Choroid plexus epithelial cell (primary cell): ENCODE measurements around the gene PDE9A.
"Not testable (repeated sequence)": the region's sequence is repeated elsewhere in the genome, so short reads cannot be mapped to it uniquely, and the experiment has no call there.

Experiments used
- DNase-seq: peaks from one replicate; pipeline ENCODE4 v3.0.0-alpha.2; 2010; ENCODE audit warnings: low read depth
- H3K4me3 ChIP-seq: 2 replicates; pipeline ENCODE4 v1.5.1; 2011; ENCODE audit warnings: low read depth, mild to moderate bottlenecking, control low read depth, low read length, moderate library complexity
- TF ChIP-seq, protein P1 (sequence below): conservative IDR thresholded peaks from 2 replicates; pipeline ENCODE4 v1.5.1; 2011; ENCODE audit warnings: low read depth, mild to moderate bottlenecking, control low read depth, inconsistent platforms, low read length, moderate library complexity

The PDE9A gene

DNA sequence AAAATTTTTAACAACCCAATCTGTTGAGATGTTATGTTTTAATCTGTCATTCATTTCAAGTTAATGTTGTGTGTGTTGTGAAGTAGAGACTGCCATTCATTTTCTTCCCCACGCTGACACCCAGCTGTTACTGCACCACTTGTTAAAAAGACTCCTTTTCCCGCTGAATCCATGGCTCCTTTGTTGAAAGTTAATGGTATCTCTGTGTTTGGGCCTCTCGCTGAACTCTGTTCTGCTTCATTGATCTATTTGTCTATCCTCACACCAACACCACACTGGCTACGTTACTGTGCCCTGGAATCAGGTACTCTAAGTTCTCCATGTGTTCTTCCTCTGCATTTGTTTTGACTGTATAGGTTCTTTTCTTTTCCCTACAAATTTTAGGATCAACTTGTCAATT, 58.2 kb downstream of the PDE9A start:
- TF ChIP-seq, protein P1, sequence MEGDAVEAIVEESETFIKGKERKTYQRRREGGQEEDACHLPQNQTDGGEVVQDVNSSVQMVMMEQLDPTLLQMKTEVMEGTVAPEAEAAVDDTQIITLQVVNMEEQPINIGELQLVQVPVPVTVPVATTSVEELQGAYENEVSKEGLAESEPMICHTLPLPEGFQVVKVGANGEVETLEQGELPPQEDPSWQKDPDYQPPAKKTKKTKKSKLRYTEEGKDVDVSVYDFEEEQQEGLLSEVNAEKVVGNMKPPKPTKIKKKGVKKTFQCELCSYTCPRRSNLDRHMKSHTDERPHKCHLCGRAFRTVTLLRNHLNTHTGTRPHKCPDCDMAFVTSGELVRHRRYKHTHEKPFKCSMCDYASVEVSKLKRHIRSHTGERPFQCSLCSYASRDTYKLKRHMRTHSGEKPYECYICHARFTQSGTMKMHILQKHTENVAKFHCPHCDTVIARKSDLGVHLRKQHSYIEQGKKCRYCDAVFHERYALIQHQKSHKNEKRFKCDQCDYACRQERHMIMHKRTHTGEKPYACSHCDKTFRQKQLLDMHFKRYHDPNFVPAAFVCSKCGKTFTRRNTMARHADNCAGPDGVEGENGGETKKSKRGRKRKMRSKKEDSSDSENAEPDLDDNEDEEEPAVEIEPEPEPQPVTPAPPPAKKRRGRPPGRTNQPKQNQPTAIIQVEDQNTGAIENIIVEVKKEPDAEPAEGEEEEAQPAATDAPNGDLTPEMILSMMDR, result no peak
- DNase-seq, result no peak

DNA sequence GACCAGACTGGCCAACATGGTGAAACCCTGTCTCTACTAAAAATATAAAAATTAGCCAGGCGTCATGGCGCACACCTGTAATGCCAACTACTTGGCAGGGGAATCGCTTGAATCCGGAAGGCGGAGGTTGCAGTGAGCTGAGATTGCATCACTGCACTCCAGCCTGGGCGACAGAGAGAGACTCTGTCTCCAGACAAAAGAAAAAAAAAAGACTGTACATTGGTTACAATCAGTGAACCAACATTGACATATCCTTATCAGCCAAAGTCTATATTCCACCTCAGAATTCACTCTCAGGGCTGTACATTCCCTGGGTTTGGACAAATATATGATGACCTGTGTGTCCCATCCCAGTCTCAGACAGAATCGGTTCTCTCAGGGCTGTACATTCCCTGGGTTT, 62.0 kb downstream of the PDE9A start:
- DNase-seq, H3K4me3 ChIP-seq: not testable (repeated sequence)

More for the DNA sequence above, 58.2 kb downstream of the PDE9A start:
- H3K4me3 ChIP-seq, result no peak overlapping the region

DNA sequence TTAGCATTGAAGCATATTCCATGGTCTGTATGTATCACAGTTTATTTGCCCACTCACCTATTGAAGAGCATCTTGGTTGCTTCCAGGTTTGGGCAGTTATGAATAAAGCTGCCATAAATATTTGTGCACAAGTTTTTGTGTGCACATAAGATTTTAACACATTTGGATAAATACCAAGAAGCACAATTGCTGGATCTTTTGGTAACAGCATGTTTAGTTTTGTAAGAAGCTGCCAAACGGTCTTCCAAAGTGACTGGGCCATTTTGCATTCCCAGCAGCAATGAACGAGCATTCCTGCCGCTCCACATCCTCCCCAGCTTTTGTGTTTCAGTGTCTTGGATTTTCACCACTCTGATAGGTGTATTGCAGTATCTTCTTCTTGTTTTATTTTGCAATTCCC, 62.7 kb downstream of the PDE9A start:
- TF ChIP-seq, protein P1, result no peak
- H3K4me3 ChIP-seq, result no peak overlapping the region
- no peak for DNase-seq

DNA sequence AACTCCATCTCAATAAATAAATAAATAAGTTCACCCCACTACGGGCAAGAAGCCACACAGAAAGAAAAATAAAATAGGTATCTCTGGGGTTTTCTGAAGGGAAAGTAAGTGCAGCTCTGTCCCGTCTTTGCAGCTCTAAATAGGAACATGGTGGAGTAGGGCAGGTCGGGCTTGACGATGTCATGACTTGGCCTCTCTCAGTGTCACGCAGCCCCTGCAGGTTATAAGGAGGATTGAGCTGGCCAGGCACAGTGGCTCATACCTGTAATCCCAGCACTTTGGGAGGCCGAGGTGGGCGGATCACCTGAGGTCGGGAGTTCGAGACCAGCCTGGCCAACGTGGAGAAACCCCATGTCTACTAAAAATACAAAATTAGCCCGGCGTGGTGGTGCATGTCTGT, 67.1 kb downstream of the PDE9A start:
- not testable (repeated sequence) for H3K4me3 ChIP-seq, DNase-seq

DNA sequence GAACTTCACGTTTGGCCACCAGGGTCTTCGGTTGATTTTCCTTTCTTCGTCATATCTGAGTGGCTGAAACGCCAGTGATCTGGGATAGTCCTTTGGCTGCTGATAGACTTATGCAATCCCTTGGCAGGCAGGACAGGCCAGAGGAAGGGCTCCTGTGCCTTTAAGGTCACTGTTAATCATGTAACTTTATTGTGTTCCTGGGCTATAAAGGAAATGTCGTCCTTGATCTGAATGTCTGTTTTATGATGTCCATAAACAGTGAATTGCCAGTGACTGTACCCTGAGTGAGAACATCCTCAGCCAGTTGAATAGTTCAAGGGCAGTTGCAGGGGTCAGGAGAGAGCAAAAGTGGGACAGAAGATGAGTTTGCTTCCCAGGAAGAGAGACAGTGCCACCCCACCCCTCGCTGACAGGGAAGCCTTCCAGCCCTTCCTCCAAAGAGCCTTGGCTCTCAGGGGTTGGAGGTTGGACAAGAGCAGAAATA, 68.0 kb downstream of the PDE9A start:
- no peak for DNase-seq
- TF ChIP-seq, protein P1, result no peak

DNA sequence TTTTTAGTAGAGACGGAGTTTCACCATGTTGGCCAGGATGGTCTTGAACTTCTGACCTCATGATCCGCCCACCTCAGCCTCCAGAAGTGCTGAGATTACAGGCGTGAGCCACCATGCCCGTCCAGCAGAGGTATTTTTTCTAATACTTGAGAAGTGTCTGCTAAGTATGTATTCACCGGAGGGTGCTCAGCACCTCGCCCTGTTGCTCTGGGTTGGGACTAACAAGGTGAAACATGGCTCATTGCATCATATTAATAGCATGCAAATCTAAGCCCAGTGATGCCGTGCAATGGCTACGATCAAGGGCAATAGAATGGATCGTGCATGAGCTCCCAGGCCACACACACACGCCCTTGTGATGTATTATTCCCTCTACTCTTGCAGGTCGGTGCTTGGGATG, 68.7 kb downstream of the PDE9A start:
- no peak for DNase-seq
- TF ChIP-seq, protein P1, result no peak
- no peak overlapping the region for H3K4me3 ChIP-seq

More for the DNA sequence above, 68.0 kb downstream of the PDE9A start:
- H3K4me3 ChIP-seq, result no peak overlapping the region

DNA sequence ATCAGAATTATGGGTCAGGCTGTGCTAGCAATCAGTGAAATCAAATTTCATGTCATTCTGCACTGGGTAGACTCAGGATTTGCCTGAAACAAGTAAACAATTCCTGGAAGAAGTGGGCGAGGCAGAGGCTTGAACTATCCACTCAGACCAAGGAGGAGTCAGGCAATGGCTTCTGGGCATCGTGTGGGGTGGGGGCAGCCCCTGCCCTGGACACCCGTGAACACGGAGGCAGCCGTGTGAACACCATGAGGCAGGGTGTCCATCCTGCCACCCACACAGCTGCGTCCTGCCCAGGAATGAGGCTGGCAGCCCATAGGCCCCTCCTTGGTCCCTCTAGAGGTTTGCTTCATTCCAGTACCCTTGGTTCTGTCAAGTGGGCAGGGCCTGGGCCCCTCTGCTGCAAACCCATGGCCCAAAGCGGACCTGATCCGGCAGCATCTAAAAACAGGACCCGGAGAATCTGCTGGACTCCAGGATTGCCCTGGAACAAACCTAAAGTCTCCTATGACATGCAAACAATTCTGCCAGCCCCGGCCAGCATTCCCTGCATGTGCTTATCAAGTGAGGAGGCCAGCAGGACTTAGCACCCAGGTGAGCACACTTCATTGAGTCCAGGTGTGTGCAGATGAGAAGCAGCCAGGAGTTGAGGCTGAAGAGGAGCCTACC, 69.5 kb downstream of the PDE9A start:
- no peak overlapping the region for H3K4me3 ChIP-seq
- no peak for DNase-seq
- TF ChIP-seq, protein P1, result no peak

DNA sequence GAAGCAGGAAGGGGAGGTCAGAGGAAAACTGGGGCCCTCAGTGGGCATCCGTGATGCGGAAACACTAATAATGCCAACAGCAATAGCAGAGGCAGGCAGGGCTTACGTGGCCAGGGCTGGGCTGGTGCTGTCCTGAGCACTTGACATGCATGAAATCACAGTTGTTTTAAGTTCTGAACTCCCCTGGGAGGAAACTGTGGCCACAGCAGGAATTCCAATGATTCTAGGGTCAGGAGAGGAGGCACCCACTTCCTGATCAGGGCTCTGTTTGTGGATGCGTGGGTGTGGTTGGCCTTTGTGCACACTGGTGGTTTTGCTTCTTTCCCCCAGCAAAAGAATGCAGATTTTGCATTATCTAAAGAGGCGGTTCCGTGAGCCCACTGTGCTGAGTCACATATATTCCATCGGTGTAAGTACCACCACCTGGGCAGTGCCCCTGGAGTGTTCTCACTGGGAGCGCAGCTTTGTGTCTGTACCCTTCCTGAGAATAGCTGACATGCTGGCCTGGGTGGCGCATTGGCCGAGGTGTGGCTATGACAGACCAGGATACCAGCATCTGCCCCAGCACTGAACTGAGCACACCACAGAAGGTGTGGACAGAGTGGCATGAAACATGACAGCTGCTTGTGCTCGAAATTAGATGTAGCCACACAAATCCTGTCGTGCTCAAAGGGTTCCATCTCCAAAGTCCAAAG, 71.0 kb downstream of the PDE9A start:
- H3K4me3 ChIP-seq, result no peak overlapping the region
- peak; percentile 94 for DNase-seq
- TF ChIP-seq, protein P1, result no peak
